Esophagus muscularis mucosa (tissue), 3 donors: ENCODE measurements around the gene ZFAND6.

ENCODE experiments used
- CTCF ChIP-seq, 3 experiments: fragments of 200-600 bp in 2 of 3; fragments of 450-650 bp in 1 of 3; sonication (generic) in 2 of 3; IDR thresholded peaks; one replicate each; pipeline ENCODE4 v1.5.1; 2017 to 2019; ENCODE audit warnings: antibody characterized with exemption in 3 of 3, mild to moderate bottlenecking in 2 of 3, moderate library complexity in 1 of 3
- POLR2AphosphoS5 ChIP-seq, 2 donors: sonication (generic); formaldehyde crosslinking; IDR thresholded peaks; one replicate each; pipeline ENCODE4 v1.6.1; 2017; ENCODE audit warnings: antibody characterized with exemption in 2 of 2

- TF ChIP-seq CTCF (IDR thresholded peaks at IDR 0.05): no peak
- no peak for TF ChIP-seq POLR2AphosphoS5 (IDR thresholded peaks at IDR 0.05)
Observed at GRCh38 chr15:80105193-80105592, 45.7 kb downstream of the ZFAND6 start.
